ENCODE measurements around the gene IL17B. TPM values are rescaled to one million over a fixed set of nuclear protein-coding genes. Genes with fewer than 3 reads are reported as not detected.

Gene IL17B
- total RNA-seq, 2 donors from 2014 or later = not detected

DNA sequence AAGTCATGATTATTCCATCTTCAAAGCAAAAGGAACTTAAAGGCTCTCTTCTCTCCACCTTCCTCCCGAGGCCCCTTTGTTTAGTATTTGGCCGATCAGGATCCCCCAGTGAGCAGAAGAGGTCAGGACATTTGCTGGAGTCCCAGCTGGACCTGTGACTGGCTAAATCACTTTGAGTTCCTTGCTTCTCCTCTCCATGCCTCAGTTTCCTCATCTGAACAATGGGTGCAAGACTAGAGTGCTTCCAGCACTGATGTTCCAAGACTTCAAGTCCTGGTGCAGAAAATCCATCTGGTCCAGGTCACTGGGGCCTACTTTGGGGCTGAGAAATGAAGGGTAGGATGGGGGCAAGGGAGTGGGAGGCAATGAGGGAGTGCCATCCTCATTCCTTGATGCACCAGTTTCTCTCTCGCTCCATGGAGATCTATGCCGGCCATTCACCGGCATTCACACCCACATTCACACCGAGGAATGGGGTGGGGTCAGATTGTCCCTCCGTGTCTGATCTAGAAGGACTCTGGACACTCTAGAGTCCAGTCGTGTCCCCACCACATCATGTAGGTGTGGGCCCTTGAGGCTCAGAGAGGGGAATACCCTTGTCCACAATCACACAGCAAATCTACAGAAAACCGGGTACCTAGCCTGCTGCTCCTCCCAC is 38.7 kb upstream of the IL17B start:
- Mint-ChIP-seq H3K36me3 (no peaks in the 10 kb centered on the region), H3K27ac (peak overlapping the region in 1 of 2 donors; percentile 36), H3K9me3 (no peaks in the 10 kb centered on the region)
- ATAC-seq (no peak), DNase-seq (ENCODE audit: low spot score in 2 of 2) (no peak)

DNA sequence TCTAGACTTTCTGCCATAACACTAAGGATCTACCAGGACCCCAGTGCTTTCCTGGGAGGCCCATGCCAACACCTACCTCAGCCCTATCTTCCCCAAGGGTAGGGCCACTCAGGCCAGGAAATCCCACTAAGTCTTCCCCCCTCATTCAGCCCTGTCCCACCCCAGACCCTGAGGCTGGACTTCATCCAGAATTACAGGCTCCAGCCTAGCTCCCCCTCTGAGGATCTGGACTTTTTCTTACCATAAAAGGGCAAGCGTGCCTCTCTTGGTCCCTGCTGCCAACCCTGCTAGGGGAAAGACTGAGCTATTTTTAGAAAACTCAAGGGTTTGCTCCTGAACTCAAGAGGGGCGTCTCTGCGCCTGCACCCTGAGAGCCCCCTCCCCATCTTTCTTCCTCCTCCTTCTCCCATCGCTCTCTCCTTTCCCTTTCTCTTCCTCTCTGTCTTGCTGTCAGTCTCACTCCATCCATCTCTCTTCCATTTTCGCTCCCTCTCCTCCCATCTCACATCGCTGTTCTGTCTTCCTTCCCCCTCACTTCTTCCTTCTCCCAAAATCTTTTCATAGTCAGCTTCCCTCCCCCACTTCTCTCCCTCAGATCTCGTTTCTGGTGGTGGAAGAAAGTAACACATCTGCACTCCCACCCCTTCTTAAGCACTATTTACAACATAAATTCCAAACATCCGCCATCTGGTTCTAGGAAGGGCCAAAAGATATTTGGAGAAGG is 38.1 kb upstream of the IL17B start:
- no peaks in the 10 kb centered on the region for H3K36me3 Mint-ChIP-seq
- DNase-seq (ENCODE audit: low spot score in 2 of 2) = no peak
- H3K27ac Mint-ChIP-seq = peak overlapping the region; percentile 31 to 36
- H3K9me3 Mint-ChIP-seq = no peaks in the 10 kb centered on the region
- ATAC-seq = no peak

DNA sequence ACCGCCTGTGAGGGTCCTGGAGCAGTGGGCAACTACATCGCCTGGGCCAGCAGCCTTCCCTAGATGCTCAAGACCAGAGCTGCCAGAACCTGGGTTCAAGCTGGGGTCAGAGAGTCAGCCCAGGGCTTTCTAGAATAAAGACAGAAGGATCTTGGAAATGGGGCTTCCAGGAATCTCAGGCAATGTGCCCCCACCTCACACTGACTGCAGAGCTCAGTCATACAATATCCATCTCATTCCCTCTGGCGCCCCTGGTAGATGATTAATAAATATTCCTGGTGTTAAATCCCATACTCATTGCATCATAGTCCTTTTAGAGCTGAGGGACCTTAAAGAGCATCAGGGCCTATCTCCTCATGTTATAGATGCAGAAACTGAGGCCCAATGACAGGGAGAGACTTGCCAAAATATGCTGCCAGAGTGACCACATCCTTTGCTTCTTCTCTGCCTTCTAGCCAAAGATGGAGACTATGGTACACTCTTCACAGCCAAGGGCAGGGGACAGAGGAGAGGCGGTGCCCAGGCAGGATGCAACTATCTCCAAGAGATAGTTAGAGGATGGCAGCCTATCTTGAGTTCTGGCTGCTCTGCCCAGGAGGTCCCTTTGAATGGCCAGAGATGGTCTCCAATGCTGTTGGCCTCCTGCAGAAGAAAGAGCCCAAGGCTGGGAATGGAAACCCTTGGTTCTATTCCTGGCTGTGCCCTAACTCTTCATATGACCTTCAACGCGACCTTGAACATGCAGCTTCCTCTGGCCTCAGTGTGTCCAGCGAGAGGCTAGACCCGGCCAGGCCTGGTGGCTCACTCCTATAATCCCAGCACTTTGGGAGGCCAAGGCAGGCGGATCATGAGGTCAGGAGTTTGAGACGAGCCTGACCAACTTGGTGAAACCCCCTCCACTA is 36.2 kb upstream of the IL17B start:
- H3K9me3 Mint-ChIP-seq = no peaks in the 10 kb centered on the region
- ATAC-seq = no peak

DNA sequence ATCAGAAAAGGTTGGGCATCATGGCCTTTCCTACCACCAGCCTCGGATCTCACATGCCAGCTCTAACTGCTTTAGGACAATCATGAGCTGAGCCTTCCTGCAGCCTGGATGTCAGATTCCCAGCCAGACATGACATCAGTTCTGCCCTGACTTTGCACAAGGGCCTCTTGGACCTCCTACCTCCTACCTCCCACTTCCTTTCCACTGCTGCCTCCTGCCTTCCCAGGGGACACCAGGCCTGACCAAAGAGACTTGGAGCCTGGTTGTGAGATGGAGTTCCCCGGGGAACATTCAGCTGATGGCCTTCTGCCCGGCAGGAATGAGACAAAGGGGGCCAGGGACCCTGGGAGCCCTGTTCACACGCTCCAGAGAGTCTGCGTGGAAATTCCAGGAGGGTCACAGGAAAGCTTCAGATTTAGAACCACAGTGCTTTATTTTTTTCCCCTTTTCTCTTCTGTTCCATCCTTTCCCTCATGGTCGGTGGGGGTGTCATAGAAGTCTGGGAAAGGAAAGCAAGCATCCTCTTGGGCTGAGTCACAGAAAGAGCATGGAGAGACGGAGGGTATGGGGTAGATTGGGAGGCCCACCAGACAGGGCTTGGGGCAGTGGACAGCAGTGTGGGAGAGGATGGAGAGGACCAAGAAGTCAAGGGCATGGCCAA is 35.4 kb upstream of the IL17B start:
- ATAC-seq (no peak), DNase-seq (ENCODE audit: low spot score in 2 of 2) (no peak)
- no peak overlapping the region for H3K27ac Mint-ChIP-seq
- no peaks in the 10 kb centered on the region for H3K36me3 Mint-ChIP-seq
- H3K9me3 Mint-ChIP-seq = no peaks in the 10 kb centered on the region

More for the DNA sequence above, 36.2 kb upstream of the IL17B start:
- Mint-ChIP-seq H3K36me3 (no peaks in the 10 kb centered on the region), H3K27ac (no peak overlapping the region)
- DNase-seq (ENCODE audit: low spot score in 2 of 2) = no peak

DNA sequence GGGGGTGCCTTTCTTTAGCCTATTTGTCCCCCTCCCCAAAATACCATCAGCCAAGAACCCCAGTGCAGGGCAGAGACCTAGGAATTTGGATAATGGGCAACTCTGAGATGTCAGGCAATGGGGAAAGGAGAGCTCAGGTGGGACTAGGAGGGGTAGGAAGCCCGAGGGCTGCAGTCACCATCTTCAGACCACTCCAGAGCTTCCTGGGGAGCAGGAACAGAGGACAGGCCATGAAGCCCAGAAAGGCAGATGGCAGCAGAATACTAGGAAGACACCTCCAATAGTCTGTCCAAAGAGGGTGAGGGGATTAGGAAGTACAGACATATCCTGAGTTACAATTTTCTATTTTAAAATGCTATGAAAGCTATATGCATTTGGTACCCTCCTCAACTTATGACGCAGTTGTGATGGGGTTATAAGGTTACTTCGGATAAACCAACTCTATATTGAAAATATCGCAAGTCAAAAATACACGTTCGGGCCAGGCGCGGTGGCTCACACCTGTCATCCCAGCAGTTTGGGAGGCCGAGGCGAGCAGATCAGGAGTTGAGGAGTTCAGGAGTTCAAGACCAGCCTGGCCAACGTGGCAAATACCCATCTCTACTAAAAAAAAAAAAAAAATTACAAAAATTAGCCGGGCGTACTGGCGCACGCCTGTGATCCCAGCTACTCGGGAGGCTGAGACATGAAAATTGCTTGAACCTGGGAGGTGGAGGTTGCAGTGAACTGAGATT is 34.6 kb upstream of the IL17B start:
- ATAC-seq = no peak
- no peaks in the 10 kb centered on the region for H3K36me3 Mint-ChIP-seq
- H3K27ac Mint-ChIP-seq = peak overlapping the region in 1 of 2 donors; percentile 65
- DNase-seq (ENCODE audit: low spot score in 2 of 2) = no peak
- H3K9me3 Mint-ChIP-seq = no peaks in the 10 kb centered on the region

DNA sequence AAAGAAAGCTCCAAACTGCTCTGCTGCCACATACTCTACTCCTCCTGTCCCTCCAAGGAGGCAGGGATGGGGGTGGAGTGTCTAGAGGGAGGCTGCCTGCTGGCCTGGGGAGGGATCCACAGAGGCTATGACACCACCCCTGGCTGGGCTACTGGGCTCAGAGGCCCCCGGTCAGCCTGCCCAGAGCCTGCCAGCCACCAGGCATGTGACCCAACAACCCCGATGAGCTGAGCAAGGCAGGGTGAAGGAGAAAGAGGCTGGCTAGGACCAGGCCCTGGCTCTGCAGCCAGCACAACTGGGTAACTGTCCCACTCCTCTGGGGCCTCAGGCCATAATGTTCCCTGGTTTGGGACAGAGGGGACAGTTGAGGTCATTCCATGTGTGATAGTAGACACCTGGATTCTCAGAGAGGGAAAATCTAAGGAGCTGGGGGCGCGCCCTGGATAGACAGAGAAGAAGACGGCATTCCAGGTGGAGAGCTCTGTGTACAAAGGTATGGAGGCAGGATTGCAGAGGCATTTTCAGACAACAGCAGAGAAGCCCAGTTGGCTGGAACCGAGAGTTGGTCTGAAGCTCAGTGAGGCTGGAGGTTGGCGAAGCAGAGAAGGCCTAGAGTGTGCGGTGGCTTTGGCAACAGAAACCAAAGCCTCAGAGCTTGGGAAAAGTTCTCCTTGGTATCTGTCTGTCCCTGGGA is 33.8 kb upstream of the IL17B start:
- no peak for DNase-seq (ENCODE audit: low spot score in 2 of 2)
- ATAC-seq = no peak
- Mint-ChIP-seq H3K36me3 (no peaks in the 10 kb centered on the region), H3K9me3 (no peaks in the 10 kb centered on the region), H3K27ac (no peak overlapping the region)

DNA sequence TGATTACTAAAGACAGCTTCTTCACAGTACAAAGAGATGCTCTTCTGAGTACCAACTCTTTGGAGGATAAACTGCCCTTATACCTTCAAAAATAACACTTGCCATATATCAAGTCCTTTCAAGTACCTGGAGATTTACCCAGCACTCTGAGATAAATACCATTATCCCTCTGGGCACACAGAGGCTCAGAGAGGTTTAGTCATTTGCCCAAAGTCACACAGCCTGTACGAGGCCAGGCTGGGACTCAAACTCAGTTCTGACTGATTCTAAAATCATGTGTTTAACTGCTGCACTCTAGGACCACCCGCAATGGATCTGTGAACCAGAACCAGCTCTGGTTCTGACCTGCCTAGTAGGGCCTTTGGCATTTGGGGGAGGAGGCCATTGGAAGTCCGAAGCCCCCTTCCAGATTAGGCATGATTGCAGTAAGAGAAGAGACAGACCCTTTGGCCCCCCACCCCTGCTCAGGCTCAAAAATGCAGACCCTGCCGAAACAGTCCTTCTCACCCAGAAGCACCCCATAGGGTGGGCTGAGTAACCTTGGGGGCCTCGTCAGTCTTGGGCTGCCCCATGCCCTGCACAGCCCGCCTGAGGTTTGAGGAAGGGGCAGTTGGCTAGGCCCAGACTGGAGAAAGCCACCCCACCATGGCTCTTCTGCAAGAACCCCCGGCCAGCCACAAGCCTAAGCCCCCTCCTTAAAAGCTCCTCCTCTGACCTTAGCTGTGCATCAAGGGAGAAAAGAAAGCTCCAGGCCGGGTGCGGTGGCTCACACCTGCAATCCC is 32.8 kb upstream of the IL17B start:
- Mint-ChIP-seq H3K9me3 (no peaks in the 10 kb centered on the region), H3K27ac (no peak overlapping the region), H3K36me3 (no peaks in the 10 kb centered on the region)
- no peak for DNase-seq (ENCODE audit: low spot score in 2 of 2)
- ATAC-seq = no peak

DNA sequence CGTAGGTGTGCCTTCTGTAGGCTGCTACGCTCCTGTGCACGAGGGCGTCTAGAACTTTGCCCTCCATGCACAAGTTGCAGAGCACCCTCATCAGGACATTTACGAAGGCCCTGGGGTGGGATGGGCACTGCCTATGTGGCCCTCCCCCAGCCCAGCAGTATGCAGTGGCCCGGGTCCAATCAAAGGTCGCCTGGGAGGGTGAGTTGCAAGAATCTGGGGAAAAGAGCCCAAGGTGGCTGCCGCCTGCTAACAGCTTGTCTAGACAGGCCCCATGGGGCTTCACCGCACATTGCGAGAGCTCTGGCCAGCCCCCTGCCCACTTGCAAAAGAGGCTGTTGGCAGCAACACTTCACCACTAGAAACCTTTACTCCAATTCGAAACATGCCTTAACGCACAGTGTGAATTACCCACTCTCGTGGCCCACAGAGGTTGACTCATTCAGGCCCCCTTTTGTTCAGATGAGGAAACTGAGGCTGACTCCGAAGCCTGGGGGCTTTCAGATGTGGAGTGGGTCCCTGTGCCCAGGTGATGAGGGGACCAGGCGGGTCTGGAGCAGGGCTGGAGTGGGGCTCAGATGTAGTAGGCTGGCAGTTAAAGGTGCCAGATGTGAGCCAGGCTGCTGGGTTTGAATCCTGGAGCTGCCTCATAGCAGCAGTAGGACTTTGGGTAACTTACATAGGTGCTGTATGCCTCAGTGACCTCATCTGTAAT is 31.8 kb upstream of the IL17B start:
- DNase-seq (ENCODE audit: low spot score in 2 of 2) = no peak
- Mint-ChIP-seq H3K9me3 (no peaks in the 10 kb centered on the region), H3K36me3 (no peaks in the 10 kb centered on the region), H3K27ac (no peak overlapping the region)
- no peak for ATAC-seq

DNA sequence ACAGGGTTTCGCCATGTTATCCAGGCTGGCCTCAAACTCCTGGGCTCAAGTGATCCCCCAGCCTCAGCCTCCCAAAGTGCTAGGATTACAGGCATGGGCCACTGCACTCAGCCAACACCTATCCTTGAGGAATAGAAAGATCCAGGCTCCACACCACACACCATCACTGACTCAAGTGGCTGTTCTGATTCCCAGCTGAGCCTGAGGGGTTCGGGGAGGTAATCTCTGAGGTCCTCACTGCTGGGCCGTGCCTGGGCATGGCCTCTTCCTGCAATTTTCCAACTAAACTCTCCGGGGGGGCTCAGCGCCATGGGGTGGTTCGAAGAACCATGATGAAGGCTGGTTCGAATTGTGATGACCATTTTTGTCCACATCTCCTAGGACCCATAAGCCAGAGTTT is 31.0 kb upstream of the IL17B start:
- ATAC-seq = no peak
- Mint-ChIP-seq H3K36me3 (no peaks in the 10 kb centered on the region), H3K27ac (no peak overlapping the region), H3K9me3 (no peaks in the 10 kb centered on the region)
- DNase-seq (ENCODE audit: low spot score in 2 of 2) = no peak

DNA sequence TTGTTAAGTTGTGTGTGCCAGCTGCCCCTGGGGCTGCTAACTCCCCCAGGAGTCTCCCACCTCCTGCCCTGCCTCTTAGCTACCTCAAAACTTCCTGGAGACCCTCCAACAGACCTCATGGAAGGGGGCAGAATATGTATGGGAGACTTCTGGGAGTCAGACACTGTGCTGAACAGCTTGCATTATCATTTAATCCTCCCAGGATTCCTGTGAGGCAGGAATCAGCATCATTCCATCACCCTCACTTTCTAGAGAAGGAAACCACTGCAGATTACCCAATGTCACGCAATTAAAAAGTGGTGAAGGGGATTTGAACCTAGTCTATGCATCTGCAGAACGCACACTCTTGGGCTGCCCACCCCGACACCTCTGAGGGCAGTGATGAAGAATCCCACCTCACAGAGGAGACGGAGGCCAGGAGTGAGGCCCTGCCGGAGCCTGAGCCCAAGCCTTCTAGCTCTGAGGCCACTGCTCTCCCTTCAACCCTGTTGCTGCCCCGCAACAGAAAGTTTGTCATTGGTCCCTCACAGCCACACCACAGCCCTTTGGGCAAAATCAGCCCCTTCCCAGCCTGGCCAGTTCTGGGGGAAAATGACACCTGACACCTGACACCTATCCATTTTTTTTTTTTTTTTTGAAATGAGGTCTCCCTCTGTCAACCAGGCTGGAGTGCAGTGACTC is 30.3 kb upstream of the IL17B start:
- Mint-ChIP-seq H3K36me3 (no peaks in the 10 kb centered on the region), H3K27ac (no peak overlapping the region), H3K9me3 (no peaks in the 10 kb centered on the region)
- no peak for DNase-seq (ENCODE audit: low spot score in 2 of 2)
- ATAC-seq = no peak

DNA sequence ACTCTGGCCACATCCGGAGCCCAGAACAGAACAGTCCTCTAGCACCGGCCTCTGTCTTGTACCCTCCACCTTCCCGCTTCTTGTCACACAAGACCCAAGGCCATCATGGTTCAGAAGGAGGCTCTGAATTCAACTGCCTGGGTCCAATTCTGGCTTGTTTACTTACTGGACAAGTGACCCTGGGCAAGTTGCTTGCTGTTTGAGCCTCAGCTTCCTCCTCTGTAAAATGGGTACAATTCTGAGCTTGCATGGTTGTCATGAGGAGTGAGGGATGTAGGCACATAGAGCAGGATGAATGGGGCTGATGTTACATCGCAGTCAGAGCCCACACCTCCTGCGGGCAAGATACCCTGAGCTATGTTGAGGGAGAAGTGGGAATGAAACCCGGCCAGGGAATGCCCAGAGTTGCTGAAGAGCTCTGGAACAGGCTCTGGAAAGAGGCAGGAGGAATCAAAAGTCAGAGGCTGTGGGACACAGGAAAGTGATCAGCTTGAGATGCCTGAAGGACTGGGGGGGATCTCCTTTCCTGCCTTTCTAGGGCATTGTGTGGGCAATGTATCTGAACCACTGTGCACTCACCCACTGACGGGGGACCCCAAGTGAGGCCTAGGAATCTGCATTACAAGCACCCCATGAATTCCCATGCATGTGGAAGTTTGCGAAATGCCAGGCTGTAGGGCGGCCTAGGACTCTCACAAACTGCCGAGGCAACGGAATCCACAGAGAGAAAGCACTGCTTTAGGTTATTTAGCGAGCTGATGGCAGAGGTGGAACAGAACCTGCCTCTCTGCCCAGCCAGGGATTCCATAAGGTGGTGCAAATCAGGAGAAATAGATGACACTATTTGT is 29.4 kb upstream of the IL17B start:
- no peak for ATAC-seq
- Mint-ChIP-seq H3K9me3 (no peaks in the 10 kb centered on the region), H3K27ac (no peak overlapping the region), H3K36me3 (no peaks in the 10 kb centered on the region)
- DNase-seq (ENCODE audit: low spot score in 2 of 2) = no peak

DNA sequence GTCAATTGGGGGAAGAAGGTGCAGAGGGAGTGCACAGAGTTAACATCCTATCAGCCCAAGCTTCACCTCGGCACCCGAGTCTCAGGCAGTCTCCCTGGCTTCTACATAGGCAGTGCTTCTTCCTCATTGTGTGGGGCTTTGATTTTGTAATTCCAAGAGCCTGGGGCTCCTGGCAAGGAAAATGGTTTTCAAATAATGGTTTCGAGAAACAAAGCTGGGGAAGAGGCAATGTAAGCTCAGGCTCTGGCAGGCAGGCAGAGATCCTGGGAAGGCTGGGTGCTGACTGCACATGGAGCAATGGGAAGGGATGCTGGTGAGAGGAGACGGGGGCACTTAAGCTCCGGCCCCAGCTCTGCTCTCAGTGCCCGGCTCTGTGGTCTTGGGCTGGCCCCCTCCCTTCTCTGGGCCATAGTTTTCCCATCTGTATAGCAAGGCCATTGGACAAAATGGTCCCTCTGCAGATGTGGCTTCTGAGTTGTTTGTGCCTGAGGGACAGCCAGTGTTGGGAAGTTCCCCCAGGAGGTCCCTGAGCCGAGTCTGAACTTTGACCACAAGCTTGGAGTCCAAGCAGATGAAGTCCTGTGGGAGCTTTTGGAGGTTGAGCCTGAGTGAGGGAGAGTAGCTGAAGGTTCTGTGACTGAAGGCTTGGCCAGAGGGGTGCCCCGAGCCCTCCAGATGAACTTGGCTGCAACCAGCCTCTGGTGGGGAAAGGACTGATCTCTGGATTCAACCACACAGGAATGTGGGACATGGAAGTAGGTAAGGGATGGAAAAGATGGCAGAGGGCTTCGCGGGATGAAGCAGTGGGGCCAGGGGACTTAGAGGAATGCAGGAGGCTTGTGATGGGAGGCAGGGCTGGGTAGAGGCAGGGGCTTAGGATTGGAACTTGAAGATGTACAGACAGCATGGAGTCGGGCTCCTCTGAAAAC is 28.5 kb upstream of the IL17B start:
- no peak for ATAC-seq
- peak overlapping the region in 1 of 2 donors; percentile 72 for H3K27ac Mint-ChIP-seq
- H3K9me3 Mint-ChIP-seq = no peaks in the 10 kb centered on the region
- DNase-seq (ENCODE audit: low spot score in 2 of 2) = no peak
- no peaks in the 10 kb centered on the region for H3K36me3 Mint-ChIP-seq

DNA sequence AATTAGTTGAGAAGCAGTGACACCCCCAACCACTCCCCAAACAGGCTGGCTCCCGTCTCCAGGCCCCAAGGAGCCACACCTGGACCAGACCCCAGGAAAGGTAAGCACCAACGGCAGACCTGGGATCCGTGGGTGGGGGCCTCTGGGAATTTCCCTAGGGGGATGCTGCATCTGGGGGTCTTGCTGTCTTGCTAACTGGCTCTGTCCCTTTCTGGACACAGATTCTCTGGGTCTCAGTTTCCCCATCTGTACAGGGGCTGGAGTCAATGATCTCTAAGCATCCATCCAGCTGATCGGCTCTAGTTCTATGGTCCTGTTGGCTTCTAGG is 27.9 kb upstream of the IL17B start:
- no peak for ATAC-seq
- DNase-seq (ENCODE audit: low spot score in 2 of 2) = no peak
- no peak overlapping the region for H3K27ac Mint-ChIP-seq
- H3K36me3 Mint-ChIP-seq = no peaks in the 10 kb centered on the region
- no peaks in the 10 kb centered on the region for H3K9me3 Mint-ChIP-seq

Data from activated naive CD4-positive, alpha-beta T cell treated with anti-CD3 and anti-CD28 coated beads, Interleukin-2, amount 50 U/mL, for 72 hours (primary cell).